ENCODE measurements around the gene PTCHD1.
A peak's percentile ranks its signal among the peaks of the same experiment; 100 is the strongest.

PTCHD1 gene

DNA sequence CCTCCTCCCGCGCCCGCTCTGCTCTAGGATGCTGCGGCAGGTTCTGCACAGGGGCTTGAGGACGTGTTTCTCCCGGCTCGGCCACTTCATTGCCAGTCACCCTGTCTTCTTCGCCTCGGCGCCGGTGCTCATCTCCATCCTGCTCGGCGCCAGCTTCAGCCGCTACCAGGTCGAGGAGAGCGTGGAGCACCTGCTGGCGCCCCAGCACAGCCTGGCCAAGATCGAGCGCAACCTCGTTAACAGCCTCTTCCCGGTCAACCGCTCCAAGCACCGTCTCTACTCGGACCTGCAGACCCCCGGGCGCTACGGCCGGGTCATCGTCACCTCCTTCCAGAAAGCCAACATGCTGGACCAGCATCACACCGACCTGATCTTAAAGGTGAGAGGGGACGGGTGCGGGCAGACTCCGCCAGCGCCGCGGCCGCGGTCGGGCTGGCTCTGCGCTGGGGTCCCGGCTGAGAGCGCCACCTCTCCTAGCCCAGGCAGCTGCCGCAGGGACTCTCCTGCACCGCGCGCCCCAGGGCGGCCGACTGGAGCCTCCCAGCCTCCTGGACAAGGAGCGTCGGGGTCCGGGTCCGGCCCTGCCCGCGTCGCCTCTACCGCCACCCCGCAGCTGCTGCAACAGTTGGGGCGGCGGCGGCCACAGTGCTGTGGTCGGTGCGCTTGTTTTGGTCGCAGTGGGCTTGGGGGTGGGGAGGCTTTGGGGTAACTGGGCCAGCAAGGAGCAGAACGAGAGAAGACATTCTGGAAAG is at the start of gene PTCHD1:
Gene PTCHD1, plus strand, starts transcription at position 2 of the 752 bp plus-strand sequence. Its CDS starts 27 bp downstream, at position 29.
- DNase-seq, result no peak

DNA sequence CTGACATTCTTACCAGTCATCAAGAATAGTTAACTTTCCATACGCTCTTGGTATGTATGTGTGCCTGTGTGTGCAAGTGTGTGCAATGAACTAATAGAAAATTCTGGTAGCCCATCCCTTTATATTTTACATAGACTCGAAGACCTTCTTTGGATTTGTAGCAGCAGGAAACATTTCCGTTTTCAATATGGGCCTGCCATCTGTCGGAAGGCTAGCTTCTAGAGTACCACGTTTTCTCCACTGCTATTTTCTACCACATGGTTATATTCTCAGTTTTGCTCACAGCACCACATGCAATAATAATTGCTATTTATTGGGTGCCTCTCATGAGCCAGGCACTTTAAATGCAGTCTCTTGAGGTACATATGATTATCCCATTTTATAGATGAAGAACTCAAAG is 47.9 kb upstream of the PTCHD1 start:
- no peak for DNase-seq

DNA sequence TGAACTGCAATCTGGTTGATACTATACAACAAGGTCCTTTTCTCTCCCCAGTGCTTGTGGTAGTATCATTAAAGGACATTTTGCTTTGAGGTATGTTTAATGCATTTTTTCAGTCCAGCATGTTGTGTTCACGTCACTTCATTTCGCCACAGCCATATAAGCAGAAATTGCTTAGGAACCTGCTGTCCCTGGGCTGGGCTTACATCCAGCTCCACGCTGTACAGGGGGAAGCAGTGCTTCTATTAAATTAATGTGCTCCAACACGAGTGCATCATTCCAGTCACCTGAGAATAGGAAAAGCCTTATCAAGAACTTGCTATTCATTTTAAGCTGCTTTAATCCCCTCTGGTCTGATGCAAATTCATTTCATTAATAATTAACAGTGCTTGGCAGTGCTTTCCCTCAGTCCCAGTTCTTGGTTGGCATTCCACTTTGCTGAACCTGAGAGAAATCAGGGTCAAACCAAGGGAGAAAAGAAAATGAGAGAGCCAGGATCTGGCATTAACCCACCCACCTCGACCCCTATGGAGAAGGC is 47.4 kb upstream of the PTCHD1 start:
- DNase-seq, result no peak

DNA sequence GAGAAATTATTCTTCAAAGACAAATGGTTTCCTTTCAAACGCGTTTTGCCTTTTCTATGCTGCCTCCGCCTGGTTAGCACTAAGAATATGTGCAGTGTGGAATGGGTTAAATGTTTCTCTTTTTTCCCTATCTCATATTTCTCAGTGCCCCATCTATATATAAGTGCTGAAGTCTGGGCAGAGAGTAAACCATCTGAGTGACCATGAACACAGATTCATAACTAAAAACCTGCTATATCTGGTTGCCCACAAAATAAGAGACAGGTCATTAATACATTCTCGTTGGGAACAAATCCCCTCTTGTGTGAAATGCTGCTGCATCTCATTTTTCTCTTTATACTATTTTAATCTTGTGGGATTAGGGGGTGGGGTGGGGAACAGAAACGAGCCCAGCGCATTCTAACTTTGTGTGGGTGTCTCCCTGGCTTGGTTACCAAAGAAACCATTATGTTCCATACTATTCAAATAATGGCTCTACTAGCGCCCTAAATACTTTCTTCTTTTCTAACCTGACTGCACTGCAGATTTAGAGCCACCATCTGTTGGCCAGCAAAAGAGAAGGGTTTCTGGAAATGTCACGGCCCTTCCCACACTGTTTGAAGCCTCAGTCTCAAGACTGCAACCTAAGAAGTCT is 42.2 kb upstream of the PTCHD1 start:
- DNase-seq, result no peak

DNA sequence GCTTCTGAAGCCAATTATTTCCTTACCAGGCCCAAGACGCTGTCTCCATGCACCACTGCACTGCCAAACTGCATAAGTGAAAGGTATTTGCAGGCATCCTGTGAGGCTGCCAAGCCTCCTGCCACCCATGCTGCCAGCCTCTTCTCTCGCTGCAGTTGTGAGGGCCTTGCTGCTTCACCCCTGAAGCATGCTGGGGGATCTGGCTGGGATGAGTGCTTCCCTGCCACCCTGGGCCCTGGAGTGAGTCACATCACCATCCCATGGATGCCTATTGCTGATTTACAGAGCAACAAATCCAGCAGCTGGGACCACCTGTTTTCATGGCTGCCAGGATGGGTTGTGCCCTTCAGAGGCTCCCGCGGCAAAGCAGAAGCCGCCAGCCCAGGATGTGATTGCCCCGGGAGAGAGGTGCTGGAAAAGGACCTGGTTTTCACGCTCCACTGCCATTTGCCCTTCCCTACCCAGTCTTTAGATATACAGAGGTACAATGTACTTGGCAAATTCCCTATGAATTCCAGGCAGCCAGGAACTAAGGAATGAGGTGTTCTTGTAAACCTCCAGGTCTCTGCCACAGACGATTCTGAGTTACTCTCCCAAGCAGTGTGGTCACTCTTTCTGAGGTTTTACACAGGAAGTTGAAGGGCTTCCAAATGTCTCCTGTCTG is 41.5 kb upstream of the PTCHD1 start:
- no peak for DNase-seq

DNA sequence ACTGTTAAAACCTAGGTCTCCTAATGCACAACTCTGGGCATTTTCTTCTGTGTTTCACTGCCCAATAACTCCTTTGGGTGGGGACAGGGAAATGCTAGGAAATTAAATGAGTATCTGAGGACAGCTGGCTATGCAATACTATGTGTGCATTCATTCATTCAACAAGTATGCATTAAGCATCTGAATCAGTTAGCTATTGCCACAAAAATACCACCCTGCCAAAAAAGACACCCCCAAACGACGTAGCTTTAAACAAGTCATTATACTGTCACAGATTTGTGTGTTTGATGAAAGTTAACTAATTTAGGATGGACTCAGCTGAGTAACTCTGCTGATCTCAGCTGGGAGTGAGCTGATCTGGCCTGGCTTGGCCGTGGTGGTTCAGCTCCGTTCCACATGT is 29.8 kb upstream of the PTCHD1 start:
- no peak for DNase-seq

DNA sequence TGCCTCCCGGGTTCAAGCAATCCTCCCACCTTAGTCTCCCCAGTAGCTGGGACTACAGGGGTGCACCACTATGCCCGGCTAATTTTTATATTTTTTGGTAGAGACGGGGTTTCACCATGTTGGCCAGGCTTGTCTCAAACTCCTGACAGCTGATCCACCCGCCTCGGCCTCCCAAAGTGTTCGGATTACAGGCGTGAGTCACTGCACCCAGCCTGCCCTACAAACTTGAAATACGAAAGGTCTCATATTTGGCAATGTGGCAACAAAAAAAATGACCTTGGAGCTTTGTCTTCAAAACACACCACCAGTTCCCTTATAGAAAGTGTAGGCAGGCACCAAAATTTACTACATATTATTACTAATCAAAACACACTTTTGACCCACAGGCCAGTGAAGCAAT is 22.9 kb upstream of the PTCHD1 start:
- DNase-seq, result no peak

DNA sequence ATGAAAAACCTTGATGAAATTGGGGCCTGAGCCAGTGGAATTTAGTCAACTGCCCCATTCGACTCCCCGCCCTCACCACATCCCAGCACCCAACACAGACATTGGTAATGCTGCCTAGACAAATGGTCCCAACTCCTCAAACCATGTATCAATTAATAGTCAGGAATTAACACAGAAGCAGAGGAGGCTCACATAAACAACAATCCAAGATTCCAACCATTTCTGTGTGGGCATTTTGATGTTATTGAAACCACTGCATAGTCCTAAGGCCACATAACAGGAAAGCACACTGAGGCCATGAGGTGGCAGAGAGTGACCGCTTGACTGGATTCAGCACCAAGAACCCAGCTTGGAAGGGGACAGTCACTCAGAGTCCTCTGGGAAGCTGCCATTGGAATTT is 22.5 kb upstream of the PTCHD1 start:
- DNase-seq, result no peak

DNA sequence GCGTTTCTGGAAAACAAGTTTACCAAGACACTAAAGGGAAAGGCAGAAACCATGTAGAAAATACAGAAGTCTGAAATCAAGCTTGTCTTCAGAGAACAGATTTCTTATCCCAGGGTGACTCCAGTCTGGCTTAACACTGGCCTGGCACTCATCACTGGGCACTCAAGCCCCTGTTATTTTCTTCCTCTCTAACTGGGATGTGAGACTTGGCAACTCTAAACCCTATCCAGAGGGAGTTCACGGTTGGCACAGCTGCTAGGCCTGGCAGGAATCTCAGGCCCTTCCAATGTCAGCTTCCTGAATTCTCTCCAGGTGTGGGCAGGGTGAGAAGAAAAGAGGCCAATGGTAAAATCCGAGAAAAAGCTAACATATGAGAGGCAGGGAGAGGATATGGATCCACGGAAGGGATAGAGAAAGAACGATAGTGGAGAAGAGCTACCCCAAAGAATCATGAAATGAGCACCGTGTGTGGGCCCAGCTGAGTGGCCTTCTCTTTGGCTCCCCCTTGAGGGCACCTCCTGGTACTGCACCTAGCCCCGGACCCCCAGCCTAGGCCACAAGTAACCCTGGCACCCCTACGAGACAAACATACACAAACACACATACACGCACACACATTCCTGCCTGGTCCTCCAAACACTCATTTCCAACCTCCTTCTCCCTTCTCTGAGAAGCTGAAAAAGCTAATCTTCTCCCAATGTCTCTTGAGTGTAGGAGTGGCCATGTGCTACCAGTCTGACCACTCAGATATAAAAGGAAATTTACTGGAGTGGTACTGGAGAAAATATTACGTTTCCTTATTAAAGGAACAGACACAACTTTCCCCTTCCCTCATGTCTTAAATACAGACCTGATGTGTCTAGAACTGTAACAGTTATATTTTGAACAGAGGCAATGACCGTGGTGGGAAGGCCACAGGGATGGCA is 16.6 kb upstream of the PTCHD1 start:
- DNase-seq, result peak; percentile 1

DNA sequence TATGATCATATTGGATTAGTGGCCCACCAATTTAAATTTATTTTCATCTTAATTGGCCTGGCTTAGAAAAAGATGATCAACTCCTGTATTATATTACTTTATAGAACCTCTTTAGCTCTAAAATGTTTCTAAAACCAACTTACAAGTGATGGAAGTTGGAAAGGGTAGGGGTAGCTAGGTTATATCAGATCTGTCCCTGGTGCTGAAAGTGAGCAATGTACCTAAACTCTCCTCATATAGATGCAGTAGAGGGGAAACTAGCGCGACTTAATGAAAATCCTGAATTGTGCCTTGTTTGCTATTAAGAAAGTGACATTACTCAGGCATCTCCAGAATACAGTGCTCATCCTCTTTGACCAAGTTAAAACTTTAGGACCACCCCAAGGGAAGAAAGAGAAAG is 7.5 kb upstream of the PTCHD1 start:
- DNase-seq, result no peak

DNA sequence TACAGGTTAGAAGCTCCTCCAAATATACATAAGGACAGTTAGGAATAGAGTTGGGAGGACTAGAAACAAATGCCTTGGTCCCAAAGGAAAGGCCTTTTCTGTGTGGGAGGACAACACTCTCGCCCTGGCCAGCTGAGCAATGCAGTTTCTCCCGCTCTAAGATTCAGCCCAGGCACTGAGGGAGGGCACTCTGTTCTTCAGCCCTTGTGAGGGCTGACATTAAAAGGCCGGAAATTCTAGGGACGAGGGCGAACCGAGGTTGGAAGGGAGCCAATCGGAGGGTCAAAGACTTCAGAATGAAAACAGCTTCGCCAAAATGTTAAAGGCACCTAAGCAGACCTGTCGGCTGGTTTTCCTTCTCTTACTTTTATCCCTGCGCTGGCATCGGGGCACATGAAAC is 2.9 kb upstream of the PTCHD1 start:
- no peak for DNase-seq

DNA sequence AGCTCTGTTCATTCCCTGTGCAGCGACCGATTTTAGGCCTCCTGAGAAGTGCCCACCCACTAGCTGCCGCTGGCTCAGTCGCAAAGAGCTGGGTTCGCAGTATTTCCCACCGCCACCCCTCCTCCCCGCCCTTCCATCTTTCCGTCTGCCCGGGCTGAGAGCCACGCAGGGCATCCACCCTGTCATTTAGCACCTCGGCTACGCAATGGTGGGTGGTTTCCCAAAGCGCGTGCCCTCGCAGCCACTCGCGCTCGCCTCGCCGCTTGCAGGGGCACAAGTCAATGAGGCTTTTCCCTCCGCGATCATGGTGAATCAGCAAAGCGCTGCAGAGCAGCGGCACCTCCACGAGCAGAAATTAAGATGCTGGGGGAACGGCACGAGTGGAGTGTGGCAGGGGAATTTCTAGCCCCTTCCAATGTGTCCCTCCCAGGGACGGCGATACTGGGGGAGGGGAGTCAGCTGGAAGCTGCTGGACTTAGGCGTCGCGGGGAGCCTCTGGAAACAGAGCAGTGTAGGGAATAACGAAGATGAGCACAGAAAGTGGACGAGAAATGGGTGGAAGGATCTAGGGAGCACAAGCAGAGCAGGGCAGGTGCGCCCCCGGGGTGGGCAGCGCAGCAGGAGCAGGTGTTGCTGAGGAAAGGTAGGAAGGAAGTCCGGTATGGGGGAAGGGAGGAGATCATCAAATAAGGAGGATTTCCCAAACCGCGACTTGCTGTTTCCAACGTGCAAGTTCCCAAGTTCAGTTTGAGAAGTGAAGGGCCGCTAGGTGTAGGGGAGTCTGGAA is 2.4 kb upstream of the PTCHD1 start:
- no peak for DNase-seq

DNA sequence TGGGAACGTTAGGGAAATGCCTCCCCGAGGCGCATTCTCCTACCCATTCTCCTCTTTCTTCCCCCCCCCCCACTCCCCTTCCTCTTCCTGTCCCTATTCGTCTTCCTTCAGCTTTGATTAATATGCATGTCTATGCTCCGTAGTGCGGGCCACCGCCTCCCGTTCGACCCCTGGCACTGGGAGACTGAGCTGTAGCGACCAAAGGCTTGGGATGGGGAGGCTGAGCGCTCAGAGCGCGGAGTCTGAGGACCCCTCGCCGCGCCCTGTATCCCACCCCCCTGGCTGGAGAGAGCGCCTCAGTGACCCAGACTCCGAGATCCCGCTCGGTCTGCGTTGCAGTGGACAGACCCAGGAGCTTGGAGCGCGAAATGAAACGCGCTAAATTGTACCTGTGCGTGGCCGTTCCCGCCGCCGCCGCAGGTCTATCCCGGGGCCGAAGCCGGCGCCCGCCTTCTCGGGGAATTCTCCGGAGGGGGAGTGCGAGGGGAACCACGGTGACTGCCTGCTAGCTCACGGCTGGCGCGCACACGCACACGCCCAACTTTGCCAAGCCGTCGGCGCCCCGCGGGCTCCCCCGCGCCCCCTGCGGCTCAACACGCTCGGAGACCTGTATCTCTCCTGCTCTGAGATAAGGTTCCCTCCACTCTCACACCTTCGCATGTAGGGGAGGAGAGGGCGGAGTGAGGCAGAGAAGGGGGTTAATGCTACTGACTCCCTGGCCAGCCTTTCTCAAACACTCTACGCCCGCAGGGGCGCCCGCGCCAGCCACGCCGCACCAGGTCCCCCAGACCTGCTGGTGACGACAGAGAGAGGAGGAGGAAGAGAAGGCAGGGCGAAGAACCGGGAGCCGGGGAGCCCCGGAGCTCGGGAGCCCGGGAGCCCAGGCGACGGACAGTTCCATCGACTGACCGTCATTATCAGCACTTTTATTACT is 1.5 kb upstream of the PTCHD1 start:
- DNase-seq, result no peak

DNA sequence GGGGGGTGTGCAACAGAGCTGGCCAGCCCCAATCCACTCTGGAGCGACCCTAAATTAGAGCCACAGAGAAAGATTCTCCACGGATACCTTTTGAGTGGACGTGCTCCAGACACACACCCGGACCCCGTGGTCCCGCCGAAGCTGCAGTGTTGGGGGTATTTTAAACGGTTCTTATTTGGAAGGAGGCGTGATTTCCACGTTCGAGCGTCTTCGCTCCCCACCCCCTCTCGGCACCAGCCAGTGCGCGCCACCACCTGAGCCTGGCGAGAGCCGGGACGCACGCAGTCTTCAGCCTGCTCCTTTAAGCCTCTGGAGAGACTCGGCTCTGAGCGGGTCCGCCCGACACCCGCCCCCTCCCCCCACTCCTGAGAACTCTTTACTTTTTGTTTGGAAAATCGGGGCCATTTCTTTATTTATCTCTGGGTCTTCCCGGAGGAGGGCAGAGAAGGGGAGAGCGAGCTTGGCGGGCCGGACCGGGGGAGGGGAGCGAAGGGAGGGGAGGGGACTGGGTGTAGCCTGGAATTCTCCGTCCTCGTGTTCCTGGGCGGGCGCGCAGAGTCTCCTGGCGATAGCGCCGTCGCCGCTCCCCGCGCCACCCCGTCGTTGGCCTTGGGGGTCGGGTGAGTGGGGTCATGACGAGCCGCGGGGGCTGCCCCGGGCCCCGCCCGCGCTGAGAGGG is 668 bp upstream of the PTCHD1 start:
- DNase-seq, result no peak

DNA sequence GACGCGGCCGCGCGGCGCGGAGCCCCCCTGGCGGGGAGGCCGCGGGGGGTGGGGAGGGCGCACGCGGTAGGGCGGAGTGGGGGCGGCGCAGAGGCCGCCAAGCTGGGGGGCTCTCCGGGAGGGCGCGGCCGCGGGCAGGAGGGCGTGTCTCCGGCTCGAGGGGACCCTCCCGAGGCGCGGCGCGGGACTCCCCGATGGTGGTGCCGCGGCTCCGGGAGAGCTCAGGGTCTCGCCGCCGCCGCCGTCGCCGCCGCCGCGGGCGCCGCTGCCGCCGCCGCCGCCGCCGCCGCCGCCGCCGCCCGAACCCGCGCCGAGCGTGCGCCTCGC is 165 bp upstream of the PTCHD1 start:
- no peak for DNase-seq

DNA sequence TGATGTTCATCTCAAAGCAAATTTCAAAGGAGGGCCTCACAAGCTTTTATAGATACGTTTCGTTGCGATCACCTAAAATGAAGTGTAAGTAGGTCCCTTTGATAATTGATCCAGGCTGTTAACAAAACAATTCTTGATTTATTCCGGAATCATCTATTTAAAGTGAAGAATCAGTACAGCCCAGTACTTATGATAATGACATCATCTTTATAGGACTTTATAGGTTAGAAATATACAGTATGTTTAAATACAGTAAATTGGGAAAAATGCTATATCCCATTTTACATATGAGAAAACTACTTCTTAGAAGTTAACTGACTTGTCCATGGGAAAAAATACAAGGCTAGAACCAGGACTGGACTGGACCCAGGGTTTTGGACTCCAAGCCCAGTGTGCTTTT is 3.7 kb downstream of the PTCHD1 start:
- no peak for DNase-seq

DNA sequence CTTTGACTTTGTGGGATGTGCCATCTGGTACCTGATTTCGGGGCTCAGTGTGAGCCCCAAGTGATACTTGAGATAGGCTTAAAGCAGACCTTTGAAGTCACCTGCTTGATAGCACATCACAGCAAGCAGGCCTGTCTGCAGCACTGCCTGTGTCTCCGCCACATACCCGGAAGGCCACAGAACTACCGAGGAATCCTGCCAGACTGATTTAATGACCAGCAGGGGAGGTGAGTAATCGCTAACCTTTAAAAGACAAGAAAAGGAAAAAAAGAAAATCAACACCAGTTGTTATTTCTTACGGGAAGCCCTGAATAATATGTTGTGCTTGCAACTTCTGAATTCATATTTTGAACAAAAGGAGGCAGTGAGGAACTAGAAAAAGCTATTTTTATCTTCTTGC is 6.8 kb downstream of the PTCHD1 start:
- DNase-seq, result no peak

DNA sequence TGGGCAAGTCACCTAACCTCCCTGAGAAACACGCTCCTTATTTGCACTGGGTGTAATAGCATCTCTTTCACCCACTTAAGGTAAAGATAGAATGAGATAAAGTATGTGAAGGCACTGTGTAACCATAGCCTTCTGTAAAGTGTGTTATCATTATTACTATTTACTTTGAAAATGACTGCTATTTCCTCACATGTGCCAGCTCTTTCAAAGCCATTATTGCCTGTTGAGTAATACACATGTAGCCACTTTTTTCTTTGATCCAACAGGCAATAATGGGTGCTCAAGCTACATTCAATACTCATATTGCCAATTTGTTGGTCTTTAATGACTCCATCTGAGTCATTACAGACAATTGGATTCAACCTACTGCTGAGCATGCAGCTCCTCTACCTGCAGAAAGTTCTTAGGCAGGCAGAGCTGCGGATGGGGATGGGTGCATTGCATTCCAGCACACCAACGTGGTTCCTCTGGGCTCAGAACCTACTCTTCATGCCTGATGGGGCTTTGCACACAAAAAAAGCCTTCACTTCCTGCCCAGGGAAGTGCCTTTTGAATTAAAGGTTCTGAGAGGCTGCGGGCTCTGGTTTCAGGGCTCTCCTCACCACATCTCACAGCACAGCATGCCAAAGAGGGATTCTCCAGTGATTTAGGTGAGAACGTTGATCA is 9.7 kb downstream of the PTCHD1 start:
- no peak for DNase-seq

DNA sequence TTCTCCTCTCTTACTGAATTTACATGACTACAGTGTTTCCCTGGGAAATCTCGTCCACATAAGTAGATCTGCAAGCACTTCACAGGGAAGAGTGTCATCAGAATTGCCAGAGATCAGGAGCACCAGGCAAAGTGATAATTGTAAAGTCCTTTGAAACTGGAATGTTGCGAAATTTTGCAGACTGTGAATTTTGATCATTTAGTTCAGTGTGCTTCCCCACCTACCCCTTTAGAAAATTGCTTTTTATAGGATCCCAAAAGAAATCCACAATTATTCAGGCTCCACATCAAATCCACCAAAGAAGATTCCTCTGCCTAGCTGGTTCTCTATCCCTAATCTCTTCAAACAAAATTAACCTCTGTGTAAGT is 10.2 kb downstream of the PTCHD1 start:
- DNase-seq, result no peak

DNA sequence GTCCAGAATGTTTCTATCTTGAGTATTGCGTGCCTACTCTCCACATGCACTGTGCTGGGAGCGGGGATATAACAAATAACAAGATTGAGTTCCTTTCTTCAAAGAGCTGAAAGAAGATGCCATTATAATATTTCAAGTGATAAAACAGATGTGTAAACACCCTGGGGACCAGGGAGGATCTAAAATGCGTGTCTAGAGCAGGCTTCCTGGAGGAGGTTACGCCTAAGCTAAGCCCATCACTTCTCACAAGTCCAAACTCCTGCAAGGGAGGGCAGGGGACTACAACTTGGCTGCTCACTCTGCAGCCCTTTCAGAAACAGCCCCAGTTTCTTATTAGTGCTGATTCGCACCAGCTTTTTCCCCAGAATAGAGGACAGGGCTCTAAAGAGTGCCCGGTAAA is 21.5 kb downstream of the PTCHD1 start:
- no peak for DNase-seq

Data from fibroblast of skin of right quadriceps (primary cell).